Measurements from ENCODE around the gene VPS4A. TPM values are rescaled to one million over a fixed set of nuclear protein-coding genes. Genes with fewer than 3 reads are reported as not detected.
"Not testable (repeated sequence)": the region's sequence is repeated elsewhere in the genome, so short reads cannot be mapped to it uniquely, and the experiment has no call there.

The VPS4A gene
- total RNA-seq, 2 donors from 2014 or later, result 28.6 to 37.8 TPM

- H3K4me1 ChIP-seq (ENCODE audit: control insufficient read depth, insufficient read depth, low read length), result no peaks in the 10 kb centered on the region
- H3K9me3 ChIP-seq (ENCODE audit: control insufficient read depth, low read length), result no peaks in the 10 kb centered on the region
- H3K27me3 Mint-ChIP-seq (ENCODE audit: insufficient read depth), result no peaks in the 10 kb centered on the region
- H3K4me1 Mint-ChIP-seq, result peaks cover 12% of the 10 kb centered on the region
- TF ChIP-seq, protein P1, sequence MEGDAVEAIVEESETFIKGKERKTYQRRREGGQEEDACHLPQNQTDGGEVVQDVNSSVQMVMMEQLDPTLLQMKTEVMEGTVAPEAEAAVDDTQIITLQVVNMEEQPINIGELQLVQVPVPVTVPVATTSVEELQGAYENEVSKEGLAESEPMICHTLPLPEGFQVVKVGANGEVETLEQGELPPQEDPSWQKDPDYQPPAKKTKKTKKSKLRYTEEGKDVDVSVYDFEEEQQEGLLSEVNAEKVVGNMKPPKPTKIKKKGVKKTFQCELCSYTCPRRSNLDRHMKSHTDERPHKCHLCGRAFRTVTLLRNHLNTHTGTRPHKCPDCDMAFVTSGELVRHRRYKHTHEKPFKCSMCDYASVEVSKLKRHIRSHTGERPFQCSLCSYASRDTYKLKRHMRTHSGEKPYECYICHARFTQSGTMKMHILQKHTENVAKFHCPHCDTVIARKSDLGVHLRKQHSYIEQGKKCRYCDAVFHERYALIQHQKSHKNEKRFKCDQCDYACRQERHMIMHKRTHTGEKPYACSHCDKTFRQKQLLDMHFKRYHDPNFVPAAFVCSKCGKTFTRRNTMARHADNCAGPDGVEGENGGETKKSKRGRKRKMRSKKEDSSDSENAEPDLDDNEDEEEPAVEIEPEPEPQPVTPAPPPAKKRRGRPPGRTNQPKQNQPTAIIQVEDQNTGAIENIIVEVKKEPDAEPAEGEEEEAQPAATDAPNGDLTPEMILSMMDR (conservative IDR thresholded peaks at IDR 0.05), result no peak
- no peak overlapping the region for H3K4me3 Mint-ChIP-seq
- 88 to 93% methylated on average over 8 to 10 of the region's 10 CpGs for WGBS, 2 experiments (ENCODE audit: insufficient coverage in 1 of 2, insufficient read length in 1 of 2)
- no peak overlapping the region for H3K27ac ChIP-seq (ENCODE audit: low read depth, low read length)
- H3K4me3 ChIP-seq (ENCODE audit: low read length), result no peak overlapping the region
- peaks cover 11% of the 10 kb centered on the region for H3K36me3 ChIP-seq (ENCODE audit: control insufficient read depth, insufficient read depth, low read length)
- H3K27me3 ChIP-seq (ENCODE audit: control insufficient read depth, insufficient read depth, low read length, poor library complexity, severe bottlenecking), result no peaks in the 10 kb centered on the region
- H3K9ac ChIP-seq (ENCODE audit: extremely low read depth, low read length, poor library complexity, severe bottlenecking), result no peak overlapping the region
- peaks cover 21% of the 10 kb centered on the region for H3K36me3 Mint-ChIP-seq (ENCODE audit: low read depth)
- no peak overlapping the region for H3K27ac Mint-ChIP-seq
- DNase-seq, result no peak
- no peaks in the 10 kb centered on the region for H3K9me3 Mint-ChIP-seq
Measured at GRCh38 chr16:69349536-69349935, 38.4 kb downstream of the VPS4A start.

- H3K27ac Mint-ChIP-seq, result no peak overlapping the region
- DNase-seq, result no peak
- peaks cover 24% of the 10 kb centered on the region for H3K36me3 Mint-ChIP-seq (ENCODE audit: low read depth)
- Histone ChIP-seq H3K9me3 (ENCODE audit: control insufficient read depth, low read length) (no peaks in the 10 kb centered on the region), H3K4me1 (ENCODE audit: control insufficient read depth, insufficient read depth, low read length) (no peaks in the 10 kb centered on the region), H3K36me3 (ENCODE audit: control insufficient read depth, insufficient read depth, low read length) (peaks cover 17% of the 10 kb centered on the region), H3K27ac (ENCODE audit: low read depth, low read length) (no peak overlapping the region), H3K27me3 (ENCODE audit: control insufficient read depth, insufficient read depth, low read length, poor library complexity, severe bottlenecking) (no peaks in the 10 kb centered on the region), H3K9ac (ENCODE audit: extremely low read depth, low read length, poor library complexity, severe bottlenecking) (no peak overlapping the region), H3K4me3 (ENCODE audit: low read length) (no peak overlapping the region)
- TF ChIP-seq, protein P1 (conservative IDR thresholded peaks at IDR 0.05), result no peak
- no peaks in the 10 kb centered on the region for H3K27me3 Mint-ChIP-seq (ENCODE audit: insufficient read depth)
- no peaks in the 10 kb centered on the region for H3K9me3 Mint-ChIP-seq
- peaks cover 14% of the 10 kb centered on the region for H3K4me1 Mint-ChIP-seq
- WGBS, 2 experiments (ENCODE audit: insufficient coverage in 1 of 2, insufficient read length in 1 of 2), result 97 to 100% methylated on average over 4 to 5 of the region's 6 CpGs
- no peak overlapping the region for H3K4me3 Mint-ChIP-seq
Measured at GRCh38 chr16:69350536-69351133, 39.5 kb downstream of the VPS4A start.

- no peaks in the 10 kb centered on the region for H3K9me3 ChIP-seq (ENCODE audit: control insufficient read depth, low read length)
- TF ChIP-seq, protein P1 (conservative IDR thresholded peaks at IDR 0.05), result no peak
- no peak within 1 kb of the TSS for H3K27ac ChIP-seq (ENCODE audit: low read depth, low read length)
- H3K9me3 Mint-ChIP-seq, result no peaks in the 10 kb centered on the region
- DNase-seq, result no peak
- H3K27me3 Mint-ChIP-seq (ENCODE audit: insufficient read depth), result no peaks in the 10 kb centered on the region
- no peak within 1 kb of the TSS for H3K4me3 ChIP-seq (ENCODE audit: low read length)
- H3K4me1 Mint-ChIP-seq, result peaks cover 15% of the 10 kb centered on the region
- peaks cover 24% of the 10 kb centered on the region for H3K36me3 ChIP-seq (ENCODE audit: control insufficient read depth, insufficient read depth, low read length)
- WGBS, 2 experiments (ENCODE audit: insufficient coverage in 1 of 2, insufficient read length in 1 of 2), result 92 to 96% methylated on average over 11 to 12 of the region's 12 CpGs
- no peak within 1 kb of the TSS for H3K4me3 Mint-ChIP-seq
- H3K9ac ChIP-seq (ENCODE audit: extremely low read depth, low read length, poor library complexity, severe bottlenecking), result no peak within 1 kb of the TSS
- H3K36me3 Mint-ChIP-seq (ENCODE audit: low read depth), result peaks cover 24% of the 10 kb centered on the region
- H3K4me1 ChIP-seq (ENCODE audit: control insufficient read depth, insufficient read depth, low read length), result peaks cover 3% of the 10 kb centered on the region
- no peaks in the 10 kb centered on the region for H3K27me3 ChIP-seq (ENCODE audit: control insufficient read depth, insufficient read depth, low read length, poor library complexity, severe bottlenecking)
- H3K27ac Mint-ChIP-seq, result no peak within 1 kb of the TSS
Measured at GRCh38 chr16:69351309-69352027, 40.3 kb downstream of the VPS4A start, which contains the start of gene TMED6. TMED6 (minus strand) TSS chr16:69351786; CDS start chr16:69351753, 33 bp downstream.

- H3K9me3 Mint-ChIP-seq; H3K27me3 Mint-ChIP-seq (ENCODE audit: insufficient read depth); H3K27me3 ChIP-seq (ENCODE audit: control insufficient read depth, insufficient read depth, low read length, poor library complexity, severe bottlenecking); DNase-seq; H3K9ac ChIP-seq (ENCODE audit: extremely low read depth, low read length, poor library complexity, severe bottlenecking); H3K9me3 ChIP-seq (ENCODE audit: control insufficient read depth, low read length); H3K4me1 Mint-ChIP-seq; H3K27ac ChIP-seq (ENCODE audit: low read depth, low read length); H3K4me1 ChIP-seq (ENCODE audit: control insufficient read depth, insufficient read depth, low read length); H3K4me3 Mint-ChIP-seq; H3K27ac Mint-ChIP-seq; H3K4me3 ChIP-seq (ENCODE audit: low read length): not testable (repeated sequence)
- WGBS, 2 experiments (ENCODE audit: insufficient coverage in 1 of 2, insufficient read length in 1 of 2), result 93 to 95% methylated on average over 8 to 9 of the region's 9 CpGs
- peaks cover 26% of the 10 kb centered on the region for H3K36me3 ChIP-seq (ENCODE audit: control insufficient read depth, insufficient read depth, low read length)
- H3K36me3 Mint-ChIP-seq (ENCODE audit: low read depth), result peaks cover 28% of the 10 kb centered on the region
Measured at GRCh38 chr16:69360070-69360469, 48.9 kb downstream of the VPS4A start.

Data from endodermal cell (in vitro differentiated cells).